Nephron (organoid): ENCODE data around the gene AMFR.

ENCODE experiments used
- H3K27ac Mint-ChIP-seq, 3 experiments: 2 replicates each; pipeline ENCODE4 v1.8.0; 2020; ENCODE audit warnings: mixed read lengths in 3 of 3, mild to moderate bottlenecking in 2 of 3, moderate library complexity in 1 of 3
- H3K27me3 Mint-ChIP-seq: 2 replicates; pipeline ENCODE4 v1.8.0; 2021; ENCODE audit warnings: low read depth, mild to moderate bottlenecking, moderate library complexity, mixed read lengths
- H3K36me3 Mint-ChIP-seq: 2 replicates; pipeline ENCODE4 v1.8.0; 2020; ENCODE audit warnings: low read depth, mixed read lengths
- H3K4me1 Mint-ChIP-seq: 2 replicates; pipeline ENCODE4 v1.8.0; 2020; ENCODE audit warnings: mixed read lengths
- H3K4me3 Mint-ChIP-seq, 3 experiments: 2 replicates each; pipeline ENCODE4 v1.8.0; 2020; ENCODE audit warnings: mild to moderate bottlenecking in 3 of 3, mixed read lengths in 3 of 3, moderate library complexity in 2 of 3
- H3K9me3 Mint-ChIP-seq: 2 replicates; pipeline ENCODE4 v1.8.0; 2020; ENCODE audit warnings: mixed read lengths
- CTCF ChIP-seq, 3 experiments: fragments of 200-600 bp; sonication (generic); IDR thresholded peaks; one replicate each; pipeline ENCODE4 v1.5.0; 2021; ENCODE audit warnings: antibody characterized with exemption in 3 of 3; ENCODE audit not compliant: unreplicated experiment in 3 of 3

Gene AMFR

GRCh38 chr16:56314244-56314850 is 111.0 kb downstream of the AMFR start:
- no peak for TF ChIP-seq CTCF (IDR thresholded peaks at IDR 0.05; ENCODE audit: unreplicated experiment in 3 of 3)
- no peaks in the 10 kb centered on the region for H3K9me3 Mint-ChIP-seq
- H3K27me3 Mint-ChIP-seq: peaks cover 17% of the 10 kb centered on the region
- H3K4me1 Mint-ChIP-seq: no peaks in the 10 kb centered on the region
- H3K4me3 Mint-ChIP-seq: no peak overlapping the region
- H3K36me3 Mint-ChIP-seq: no peaks in the 10 kb centered on the region
- no peak overlapping the region for H3K27ac Mint-ChIP-seq

- peaks cover 15% of the 10 kb centered on the region for H3K27me3 Mint-ChIP-seq
- no peaks in the 10 kb centered on the region for H3K36me3 Mint-ChIP-seq
- no peak for TF ChIP-seq CTCF (IDR thresholded peaks at IDR 0.05; ENCODE audit: unreplicated experiment in 3 of 3)
- H3K9me3 Mint-ChIP-seq: no peaks in the 10 kb centered on the region
- H3K4me1 Mint-ChIP-seq: no peaks in the 10 kb centered on the region
- H3K27ac Mint-ChIP-seq: no peak overlapping the region
- H3K4me3 Mint-ChIP-seq: no peak overlapping the region
These were observed 112.8 kb downstream of the AMFR start for GRCh38 chr16:56312556-56312955.

GRCh38 chr16:56312028-56312300 is 113.4 kb downstream of the AMFR start:
- Mint-ChIP-seq H3K4me3 (no peak overlapping the region), H3K27me3 (peaks cover 11% of the 10 kb centered on the region), H3K27ac (no peak overlapping the region), H3K4me1 (no peaks in the 10 kb centered on the region), H3K36me3 (no peaks in the 10 kb centered on the region), H3K9me3 (no peaks in the 10 kb centered on the region)
- no peak for TF ChIP-seq CTCF (IDR thresholded peaks at IDR 0.05; ENCODE audit: unreplicated experiment in 3 of 3)
